ENCODE results near the gene NLRC3. TPM values are rescaled to one million over a fixed set of nuclear protein-coding genes. Genes with fewer than 3 reads are reported as not detected.
A peak's percentile ranks its signal among the peaks of the same experiment; 100 is the strongest.

Gene NLRC3
- total RNA-seq, 2 experiments from 2014 or later: 25.9 to 28.4 TPM

GRCh38 chr16:3495176-3495575 is 82.0 kb downstream of the NLRC3 start, which contains the start of gene C16orf90:
Gene C16orf90, minus strand, starts transcription at chr16:3495489. Its CDS starts 68 bp downstream, at chr16:3495421.
- peaks cover 4% of the 10 kb centered on the region for H3K4me1 Mint-ChIP-seq (ENCODE audit: low read depth)
- DNase-seq: no peak
- H3K4me3 Mint-ChIP-seq: no peak within 1 kb of the TSS
- H3K9me3 Mint-ChIP-seq: no peaks in the 10 kb centered on the region
- no peaks in the 10 kb centered on the region for H3K36me3 Mint-ChIP-seq
- ChIA-PET POLR2A (no interaction called here), CTCF (no interaction called here)
- intact Hi-C loops (cut with micrococcal nuclease): no loop called here
- H3K27ac Mint-ChIP-seq: no peak within 1 kb of the TSS
- H3K27me3 Mint-ChIP-seq: no peaks in the 10 kb centered on the region

- no peak overlapping the region for H3K27ac Mint-ChIP-seq
- no peak overlapping the region for H3K4me3 Mint-ChIP-seq
- intact Hi-C loops (cut with micrococcal nuclease): no loop called here
- no peaks in the 10 kb centered on the region for H3K9me3 Mint-ChIP-seq
- H3K4me1 Mint-ChIP-seq (ENCODE audit: low read depth): peaks cover under 1% of the 10 kb centered on the region
- H3K27me3 Mint-ChIP-seq: no peaks in the 10 kb centered on the region
- ChIA-PET POLR2A (no interaction called here), CTCF (no interaction called here)
- DNase-seq: no peak
- no peaks in the 10 kb centered on the region for H3K36me3 Mint-ChIP-seq
Measured at GRCh38 chr16:3494386-3494973, 82.7 kb downstream of the NLRC3 start.

GRCh38 chr16:3492356-3492755 is 84.8 kb downstream of the NLRC3 start:
- Mint-ChIP-seq H3K27ac (no peak overlapping the region), H3K27me3 (no peaks in the 10 kb centered on the region), H3K4me3 (no peak overlapping the region), H3K4me1 (ENCODE audit: low read depth) (no peaks in the 10 kb centered on the region), H3K36me3 (no peaks in the 10 kb centered on the region), H3K9me3 (no peaks in the 10 kb centered on the region)
- ChIA-PET CTCF (no interaction called here), POLR2A (no interaction called here)
- DNase-seq: no peak
- intact Hi-C loops (cut with micrococcal nuclease): no loop called here

- H3K36me3 Mint-ChIP-seq: no peaks in the 10 kb centered on the region
- H3K4me1 Mint-ChIP-seq (ENCODE audit: low read depth): no peaks in the 10 kb centered on the region
- no peak overlapping the region for H3K4me3 Mint-ChIP-seq
- no peaks in the 10 kb centered on the region for H3K27me3 Mint-ChIP-seq
- H3K27ac Mint-ChIP-seq: no peak overlapping the region
- ChIA-PET POLR2A (interaction anchor here (0.5 kb wide), 1 partner anchor 29 kb away, joined by 3 read pairs; no protein-coding TSS in a partner anchor), CTCF (interaction anchor here (0.6 kb wide), 1 partner anchor 463 kb away, joined by 3 read pairs; no protein-coding TSS in a partner anchor)
- intact Hi-C loops (cut with micrococcal nuclease): no loop called here
- DNase-seq: peak; percentile 26
- no peaks in the 10 kb centered on the region for H3K9me3 Mint-ChIP-seq
Measured at GRCh38 chr16:3490911-3491629, 86.1 kb downstream of the NLRC3 start.

Other genes starting within 250 kb of the NLRC3 start
- not detected for gene OR2C1, start 221.5 kb downstream of the NLRC3 start, total RNA-seq
- 10 to 100 TPM; 10.9 to 11.9 TPM for gene ZSCAN32, start 176.4 kb downstream of the NLRC3 start, total RNA-seq
- gene ZNF174, start 176.2 kb downstream of the NLRC3 start, total RNA-seq: 1 to 10 TPM; 6.0 to 7.3 TPM
- gene ZNF597, start 133.9 kb downstream of the NLRC3 start, total RNA-seq: 1 to 10 TPM; 1.6 to 2.1 TPM
- 10 to 100 TPM; 26.9 to 34.1 TPM for gene NAA60, start 133.7 kb downstream of the NLRC3 start, total RNA-seq
- gene C16orf90, start 81.9 kb downstream of the NLRC3 start, total RNA-seq: not detected
- gene CLUAP1, start 76.4 kb downstream of the NLRC3 start, total RNA-seq: 10 to 100 TPM; 17.6 to 21.0 TPM
- 10 to 100 TPM; 13.4 to 15.3 TPM for gene SLX4, start 34.2 kb upstream of the NLRC3 start, total RNA-seq
- 10 to 100 TPM; 11.4 to 14.3 TPM for gene DNASE1, start 77.3 kb upstream of the NLRC3 start, total RNA-seq
- gene TRAP1, start 140.1 kb upstream of the NLRC3 start, total RNA-seq: 100 to 1,000 TPM; 277 to 282 TPM